T-cell (primary cell): ENCODE results near the gene IL18. TPM values are rescaled to one million over a fixed set of nuclear protein-coding genes. Genes with fewer than 3 reads are reported as not detected.

Experiments
- ATAC-seq, 4 experiments: fragments of 200-7000 bp in 3 of 4; fragments of 150-1000 bp in 1 of 4; cut with Tn5 transposase; replicated peaks in 1 of 4; 1 replicate in 3 of 4; 2 replicates in 1 of 4; pipeline ENCODE4 v1.10.0; 2021; ENCODE audit warnings: moderate library complexity in 3 of 4, mild to moderate bottlenecking in 2 of 4, moderate number of reproducible peaks in 1 of 4
- CTCF ChIA-PET, 2 donors: fragments of 300-600 bp; sonication (Branson Sonifier 250); formaldehyde crosslinking; loops; one replicate each; lab custom pipeline; 2022; ENCODE audit warnings: antibody characterized with exemption in 2 of 2; lab: Charles Lee
- POLR2A ChIA-PET, 2 donors: fragments of 300-600 bp; sonication (Branson Sonifier 250); formaldehyde crosslinking; loops; one replicate each; lab custom pipeline; 2022; ENCODE audit warnings: antibody characterized with exemption in 2 of 2; lab: Charles Lee
- DNase-seq, 35 experiments: peaks; one replicate each; pipeline versions ENCODE4 v3.0.0 to v3.0.0-alpha.2; 2013 to 2023
- H3K27ac ChIP-seq: one replicate; pipeline ENCODE4 v1.5.1; 2013; ENCODE audit warnings: low read length
- H3K27me3 ChIP-seq, 2 experiments: replicated peaks in 1 of 2; 1 replicate in 1 of 2; 2 replicates in 1 of 2; pipeline versions ENCODE4 v1.6.1 to v1.7.0; 2013; ENCODE audit warnings: low read length in 1 of 2, mixed read lengths in 1 of 2; ENCODE audit not compliant: control insufficient read depth in 2 of 2, insufficient read depth in 2 of 2; ENCODE audit errors: extremely low read depth in 1 of 2
- H3K36me3 ChIP-seq, 2 donors: 1 replicate in 1 of 2; 2 replicates in 1 of 2; pipeline versions ENCODE4 v1.6.1 to v1.7.0; 2013; ENCODE audit warnings: low read length in 1 of 2; ENCODE audit not compliant: control insufficient read depth in 2 of 2, insufficient read depth in 1 of 2; ENCODE audit errors: extremely low read depth in 1 of 2
- H3K4me1 ChIP-seq, 2 experiments: 1 replicate in 1 of 2; 2 replicates in 1 of 2; pipeline versions ENCODE4 v1.6.1 to v1.7.0; 2013; ENCODE audit warnings: low read length in 2 of 2, mixed read lengths in 1 of 2; ENCODE audit not compliant: insufficient read depth in 2 of 2, control insufficient read depth in 1 of 2; ENCODE audit errors: extremely low read depth in 1 of 2
- H3K4me3 ChIP-seq, 2 donors: 1 replicate in 1 of 2; 2 replicates in 1 of 2; pipeline versions ENCODE4 v1.5.1 to v1.7.0; 2013; ENCODE audit warnings: mild to moderate bottlenecking in 2 of 2, low read length in 1 of 2, moderate library complexity in 1 of 2; ENCODE audit not compliant: control insufficient read depth in 1 of 2; ENCODE audit errors: extremely low read depth in 1 of 2
- H3K9me3 ChIP-seq: 2 replicates; pipeline ENCODE4 v1.7.0; 2013
- H3K27ac Mint-ChIP-seq, 2 donors: one replicate each; pipeline ENCODE4 v1.8.0; 2020 to 2021; ENCODE audit warnings: mild to moderate bottlenecking in 2 of 2, mixed read lengths in 2 of 2
- H3K27me3 Mint-ChIP-seq, 2 donors: one replicate each; pipeline ENCODE4 v1.8.0; 2021 to 2022; ENCODE audit warnings: mixed read lengths in 2 of 2
- H3K36me3 Mint-ChIP-seq: one replicate; pipeline ENCODE4 v1.8.0; 2021; ENCODE audit warnings: mixed read lengths
- H3K4me1 Mint-ChIP-seq, 3 donors: one replicate each; pipeline ENCODE4 v1.8.0; 2020 to 2022; ENCODE audit warnings: mixed read lengths in 3 of 3, mild to moderate bottlenecking in 1 of 3
- H3K4me3 Mint-ChIP-seq, 3 donors: one replicate each; pipeline ENCODE4 v1.8.0; 2020 to 2022; ENCODE audit warnings: mild to moderate bottlenecking in 3 of 3, mixed read lengths in 3 of 3, moderate library complexity in 3 of 3
- H3K9me3 Mint-ChIP-seq, 3 donors: one replicate each; pipeline ENCODE4 v1.8.0; 2020 to 2022; ENCODE audit warnings: mixed read lengths in 3 of 3
- WGBS: methylation state at CpG from one replicate; pipeline ENCODE4 v1.1.5; 2013; ENCODE audit warnings: missing lambda C conversion rate; ENCODE audit not compliant: insufficient coverage; 5-methylcytosine and 5-hydroxymethylcytosine counted together
- total RNA-seq, 35 experiments: library from RNA in 6 of 35; stranded (reverse) in 6 of 35; fragments of 120-200 nt in 1 of 35; gene quantifications; one replicate each; pipeline versions ENCODE4 v1.2.1 to v1.2.4 and lab custom pipeline; 2013 to 2026

IL18 gene
- total RNA-seq, 5 donors from 2014 or later (not counting 1 experiment from before 2014, with no cell fraction given) = 0.20 to 0.53 (median 0.35) TPM

GRCh38 chr11:112134473-112134872 is 29.4 kb downstream of the IL18 start:
- Mint-ChIP-seq H3K27me3 (no peaks in the 10 kb centered on the region), H3K27ac (no peak overlapping the region), H3K4me3 (no peak overlapping the region), H3K4me1 (peaks cover 0 to 2% (median 0%) of the 10 kb centered on the region in 3 donors), H3K36me3 (peaks cover 3% of the 10 kb centered on the region), H3K9me3 (no peaks in the 10 kb centered on the region)
- CTCF ChIA-PET = no interaction called here
- POLR2A ChIA-PET = no interaction called here
- Histone ChIP-seq H3K4me1 (no peaks in the 10 kb centered on the region), H3K9me3 (no peaks in the 10 kb centered on the region), H3K27ac (no peak overlapping the region), H3K36me3 (no peaks in the 10 kb centered on the region), H3K4me3 (no peak overlapping the region), H3K27me3 (no peaks in the 10 kb centered on the region)
- ATAC-seq (no peak), DNase-seq (no peak)
- 100% methylated on average over 2 of the region's 4 CpGs for WGBS

GRCh38 chr11:112132737-112133136 is 31.2 kb downstream of the IL18 start:
- no peak overlapping the region for H3K4me3 ChIP-seq
- H3K4me1 ChIP-seq = no peaks in the 10 kb centered on the region
- H3K27ac Mint-ChIP-seq = no peak overlapping the region
- ChIA-PET CTCF (interaction anchor here in 1 of 2 donors (0.7 kb wide), 1 partner anchor 535 kb away, joined by 3 read pairs; no protein-coding TSS in a partner anchor), POLR2A (no interaction called here)
- H3K4me1 Mint-ChIP-seq = peaks cover 0 to 2% (median 0%) of the 10 kb centered on the region in 3 donors
- peaks cover 3% of the 10 kb centered on the region for H3K36me3 Mint-ChIP-seq
- no peaks in the 10 kb centered on the region for H3K27me3 Mint-ChIP-seq
- WGBS = no CpG with 5 or more reads among the region's 2 CpGs
- DNase-seq = no peak
- no peaks in the 10 kb centered on the region for H3K36me3 ChIP-seq
- H3K27ac ChIP-seq = no peak overlapping the region
- H3K9me3 ChIP-seq = no peaks in the 10 kb centered on the region
- H3K9me3 Mint-ChIP-seq = no peaks in the 10 kb centered on the region
- H3K27me3 ChIP-seq = no peaks in the 10 kb centered on the region
- ATAC-seq = no peak
- H3K4me3 Mint-ChIP-seq = no peak overlapping the region

- H3K9me3 Mint-ChIP-seq = no peaks in the 10 kb centered on the region
- H3K4me1 ChIP-seq = no peaks in the 10 kb centered on the region
- no peak for ATAC-seq
- ChIA-PET POLR2A (no interaction called here), CTCF (interaction anchor here in 1 of 2 donors (0.5 kb wide), 1 partner anchor 168 kb away, joined by 3 read pairs; no protein-coding TSS in a partner anchor)
- H3K36me3 ChIP-seq = no peaks in the 10 kb centered on the region
- no peaks in the 10 kb centered on the region for H3K27me3 ChIP-seq
- DNase-seq = peak in 1 of 35 experiments; percentile 2
- no peak overlapping the region for H3K27ac Mint-ChIP-seq
- H3K4me3 ChIP-seq = no peak overlapping the region
- H3K27ac ChIP-seq = no peak overlapping the region
- peaks cover 0 to 2% (median 0%) of the 10 kb centered on the region in 3 donors for H3K4me1 Mint-ChIP-seq
- no peaks in the 10 kb centered on the region for H3K9me3 ChIP-seq
- no peak overlapping the region for H3K4me3 Mint-ChIP-seq
- H3K27me3 Mint-ChIP-seq = no peaks in the 10 kb centered on the region
- 89% methylated on average over 3 of the region's 5 CpGs for WGBS
- H3K36me3 Mint-ChIP-seq = no peaks in the 10 kb centered on the region
Observed at GRCh38 chr11:112129656-112130055, 34.2 kb downstream of the IL18 start.

GRCh38 chr11:112128483-112129121 is 35.3 kb downstream of the IL18 start:
- no peak overlapping the region for H3K27ac ChIP-seq
- ChIA-PET POLR2A (no interaction called here), CTCF (interaction anchor here in 1 of 2 donors (1.7 kb wide), 1 partner anchor 15 kb away, joined by 4 read pairs; no protein-coding TSS in a partner anchor)
- no peaks in the 10 kb centered on the region for H3K9me3 ChIP-seq
- Mint-ChIP-seq H3K27ac (no peak overlapping the region), H3K4me1 (peaks cover 0 to 2% (median 0%) of the 10 kb centered on the region in 3 donors), H3K9me3 (no peaks in the 10 kb centered on the region), H3K36me3 (no peaks in the 10 kb centered on the region), H3K4me3 (no peak overlapping the region), H3K27me3 (no peaks in the 10 kb centered on the region)
- 92% methylated on average over 2 of the region's 3 CpGs for WGBS
- ATAC-seq = no peak
- no peak for DNase-seq
- H3K36me3 ChIP-seq = no peaks in the 10 kb centered on the region
- no peak overlapping the region for H3K4me3 ChIP-seq
- no peaks in the 10 kb centered on the region for H3K4me1 ChIP-seq
- no peaks in the 10 kb centered on the region for H3K27me3 ChIP-seq

GRCh38 chr11:112127056-112127455 is 36.8 kb downstream of the IL18 start:
- Mint-ChIP-seq H3K4me1 (peaks cover 0 to 2% (median 0%) of the 10 kb centered on the region in 3 donors), H3K9me3 (no peaks in the 10 kb centered on the region), H3K36me3 (peaks cover 3% of the 10 kb centered on the region), H3K27me3 (no peaks in the 10 kb centered on the region), H3K4me3 (no peak overlapping the region), H3K27ac (no peak overlapping the region)
- no peak for ATAC-seq
- H3K36me3 ChIP-seq = no peaks in the 10 kb centered on the region
- 100% methylated on average over 1 of the region's 2 CpGs for WGBS
- H3K4me3 ChIP-seq = no peak overlapping the region
- no peaks in the 10 kb centered on the region for H3K4me1 ChIP-seq
- POLR2A ChIA-PET = no interaction called here
- CTCF ChIA-PET = interaction anchor here in 1 of 2 donors (1.7 kb wide), 1 partner anchor 13 kb away, joined by 4 read pairs; no protein-coding TSS in a partner anchor
- H3K9me3 ChIP-seq = no peaks in the 10 kb centered on the region
- no peak for DNase-seq
- no peaks in the 10 kb centered on the region for H3K27me3 ChIP-seq
- no peak overlapping the region for H3K27ac ChIP-seq

- POLR2A ChIA-PET = no interaction called here
- Histone ChIP-seq H3K9me3 (no peaks in the 10 kb centered on the region), H3K4me1 (no peaks in the 10 kb centered on the region), H3K27me3 (no peaks in the 10 kb centered on the region), H3K36me3 (no peaks in the 10 kb centered on the region), H3K4me3 (no peak overlapping the region), H3K27ac (no peak overlapping the region)
- no peak overlapping the region for H3K4me3 Mint-ChIP-seq
- CTCF ChIA-PET = no interaction called here
- no peak overlapping the region for H3K27ac Mint-ChIP-seq
- 83% methylated on average over 2 of the region's 4 CpGs for WGBS
- DNase-seq = no peak
- no peaks in the 10 kb centered on the region for H3K9me3 Mint-ChIP-seq
- H3K36me3 Mint-ChIP-seq = peaks cover 12% of the 10 kb centered on the region
- no peaks in the 10 kb centered on the region for H3K27me3 Mint-ChIP-seq
- no peak for ATAC-seq
- no peaks in the 10 kb centered on the region for H3K4me1 Mint-ChIP-seq
Observed at GRCh38 chr11:112123129-112123528, 40.8 kb downstream of the IL18 start.
